ENCODE results near the gene OR2K2.
A peak's percentile ranks its signal among the peaks of the same experiment; 100 is the strongest.
"Not testable (repeated sequence)": the region's sequence is repeated elsewhere in the genome, so short reads cannot be mapped to it uniquely, and the experiment has no call there.

Gene OR2K2

DNA sequence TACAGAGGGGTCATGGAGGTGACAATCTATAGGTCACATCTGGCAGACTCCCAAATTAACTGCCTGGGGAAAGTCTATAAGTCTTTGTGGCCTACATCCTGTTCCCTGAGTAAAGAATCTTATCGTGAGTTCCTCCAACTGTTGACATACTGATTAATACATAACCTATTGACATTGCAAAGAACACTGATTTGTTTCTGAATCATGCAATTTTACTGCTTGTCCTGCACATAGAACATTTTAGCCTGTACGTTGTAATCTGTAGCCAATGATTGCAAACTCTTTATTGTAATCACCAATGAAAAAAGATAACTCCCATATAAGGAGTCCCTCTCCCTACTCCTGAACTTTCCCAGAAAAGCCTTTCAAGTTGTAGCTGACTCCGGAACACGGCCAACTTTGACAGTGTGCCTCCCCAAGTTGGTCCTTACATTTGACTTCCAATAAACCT, 18.8 kb upstream of the OR2K2 start:
- H3K4me3 ChIP-seq (ENCODE audit: low read length): no peak overlapping the region
- H3K9me3 ChIP-seq (ENCODE audit: control insufficient read depth, low read length): no peaks in the 10 kb centered on the region
- peaks cover 4% of the 10 kb centered on the region for H3K4me1 ChIP-seq (ENCODE audit: control insufficient read depth, insufficient read depth, low read length)
- no peak for DNase-seq (ENCODE audit: low read depth)
- H3K27me3 ChIP-seq (replicated peaks; ENCODE audit: control insufficient read depth, insufficient read depth, low read length): no peaks in the 10 kb centered on the region
- H3K9ac ChIP-seq (ENCODE audit: low read length): no peak overlapping the region
- no peaks in the 10 kb centered on the region for H3K36me3 ChIP-seq (ENCODE audit: control insufficient read depth, insufficient read depth, low read length, severe bottlenecking)

DNA sequence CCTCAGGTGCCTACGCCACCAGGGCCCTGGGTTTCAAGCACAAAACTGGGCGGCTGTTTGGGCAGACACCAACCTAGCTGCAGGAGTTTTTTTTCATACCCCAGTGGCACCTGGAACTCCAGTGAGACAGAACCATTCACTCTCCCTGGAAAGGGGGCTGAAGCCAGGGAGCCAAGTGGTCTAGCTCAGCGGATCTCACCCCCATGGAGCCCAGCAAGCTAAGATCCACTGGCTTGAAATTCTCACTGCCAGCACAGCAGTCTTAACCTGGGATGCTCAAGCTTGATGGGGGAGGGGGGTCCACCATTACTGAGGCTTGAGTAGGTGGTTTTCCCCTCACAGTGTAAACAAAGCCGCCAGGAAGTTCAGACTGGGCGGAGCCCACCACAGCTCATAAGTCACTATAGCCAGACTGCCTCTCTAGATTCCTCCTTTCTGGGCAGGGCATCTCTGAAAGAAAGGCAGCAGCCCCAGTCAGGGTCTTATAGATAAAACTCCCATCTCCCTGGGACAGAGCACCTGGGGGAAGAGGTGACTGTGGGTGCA, 4.4 kb upstream of the OR2K2 start:
- H3K4me1 ChIP-seq (ENCODE audit: control insufficient read depth, insufficient read depth, low read length); H3K36me3 ChIP-seq (ENCODE audit: control insufficient read depth, insufficient read depth, low read length, severe bottlenecking); DNase-seq (ENCODE audit: low read depth); H3K9ac ChIP-seq (ENCODE audit: low read length); H3K9me3 ChIP-seq (ENCODE audit: control insufficient read depth, low read length); H3K27me3 ChIP-seq (replicated peaks; ENCODE audit: control insufficient read depth, insufficient read depth, low read length); H3K4me3 ChIP-seq (ENCODE audit: low read length): not testable (repeated sequence)

DNA sequence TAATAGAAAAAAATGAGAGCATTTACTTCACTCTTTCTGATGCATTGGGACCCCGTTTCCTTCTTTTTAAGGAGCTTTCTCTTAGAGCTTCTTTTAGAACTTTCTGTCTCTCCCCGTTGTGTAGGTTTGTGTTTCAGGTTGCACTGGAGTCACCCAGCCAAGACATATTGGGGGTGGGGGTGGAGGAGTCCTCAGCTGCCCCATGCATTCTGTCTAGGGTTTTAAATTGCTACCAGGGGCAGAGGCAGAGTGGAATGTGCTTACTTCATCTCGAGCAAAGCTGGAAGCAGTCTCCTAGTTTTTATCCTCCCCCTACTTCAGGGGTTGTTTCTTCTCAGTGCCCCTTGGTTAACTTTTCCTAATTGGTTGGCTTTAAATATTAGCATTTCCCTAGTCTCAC, 9.4 kb downstream of the OR2K2 start:
- H3K9ac ChIP-seq (ENCODE audit: low read length): no peak overlapping the region
- no peak overlapping the region for H3K4me3 ChIP-seq (ENCODE audit: low read length)
- H3K4me1 ChIP-seq (ENCODE audit: control insufficient read depth, insufficient read depth, low read length): peaks cover 20% of the 10 kb centered on the region
- no peaks in the 10 kb centered on the region for H3K9me3 ChIP-seq (ENCODE audit: control insufficient read depth, low read length)
- no peak for DNase-seq (ENCODE audit: low read depth)
- H3K36me3 ChIP-seq (ENCODE audit: control insufficient read depth, insufficient read depth, low read length, severe bottlenecking): no peaks in the 10 kb centered on the region
- no peaks in the 10 kb centered on the region for H3K27me3 ChIP-seq (replicated peaks; ENCODE audit: control insufficient read depth, insufficient read depth, low read length)

DNA sequence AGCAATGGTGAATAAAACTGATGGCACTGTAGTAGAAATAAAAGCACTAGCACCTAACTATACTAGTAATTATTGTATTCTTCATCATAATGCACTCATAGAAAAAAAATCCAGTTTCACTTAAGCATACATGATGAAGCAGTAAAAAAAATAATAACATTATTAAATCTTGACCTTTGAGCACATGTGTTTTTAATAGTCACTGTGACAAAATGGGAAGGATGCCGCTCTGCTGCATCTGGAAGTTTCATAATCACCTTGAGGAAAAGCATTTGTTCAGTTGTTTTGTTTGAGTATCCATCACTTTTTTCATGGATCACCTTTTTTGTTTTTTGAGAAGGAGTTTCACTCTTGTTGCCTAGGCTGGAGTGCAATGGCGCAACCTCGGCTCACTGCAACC, 13.2 kb downstream of the OR2K2 start:
- peaks cover 5% of the 10 kb centered on the region for H3K9me3 ChIP-seq (ENCODE audit: control insufficient read depth, low read length)
- H3K4me1 ChIP-seq (ENCODE audit: control insufficient read depth, insufficient read depth, low read length): peaks cover 22% of the 10 kb centered on the region
- no peaks in the 10 kb centered on the region for H3K36me3 ChIP-seq (ENCODE audit: control insufficient read depth, insufficient read depth, low read length, severe bottlenecking)
- H3K27me3 ChIP-seq (replicated peaks; ENCODE audit: control insufficient read depth, insufficient read depth, low read length): no peaks in the 10 kb centered on the region
- H3K4me3 ChIP-seq (ENCODE audit: low read length): no peak overlapping the region
- DNase-seq (ENCODE audit: low read depth): peak; percentile 39
- H3K9ac ChIP-seq (ENCODE audit: low read length): peak overlapping the region; percentile 76

DNA sequence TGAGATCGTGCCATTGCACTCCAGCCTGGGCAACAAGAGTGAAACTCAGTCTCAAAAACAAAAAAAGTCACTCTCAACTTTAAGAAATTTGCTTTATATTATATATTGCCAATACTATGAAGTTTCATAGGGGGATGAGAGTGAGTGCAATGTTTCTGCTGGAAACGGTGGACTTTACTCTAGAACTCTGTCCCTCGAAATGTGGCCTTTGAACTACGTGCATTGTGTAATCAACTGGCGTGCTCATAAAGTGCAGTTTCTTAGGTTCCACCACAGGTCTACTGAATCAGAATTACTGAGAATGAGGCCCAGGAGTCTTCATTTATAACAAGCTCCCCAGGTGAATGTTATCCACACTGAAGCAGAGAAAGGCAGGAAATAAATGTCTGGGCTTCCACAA, 24.1 kb downstream of the OR2K2 start:
- Histone ChIP-seq H3K4me3 (ENCODE audit: low read length) (no peak overlapping the region), H3K27me3 (replicated peaks; ENCODE audit: control insufficient read depth, insufficient read depth, low read length) (no peaks in the 10 kb centered on the region), H3K9me3 (ENCODE audit: control insufficient read depth, low read length) (no peaks in the 10 kb centered on the region), H3K9ac (ENCODE audit: low read length) (no peak overlapping the region), H3K36me3 (ENCODE audit: control insufficient read depth, insufficient read depth, low read length, severe bottlenecking) (no peaks in the 10 kb centered on the region), H3K4me1 (ENCODE audit: control insufficient read depth, insufficient read depth, low read length) (peaks cover 12% of the 10 kb centered on the region)
- DNase-seq (ENCODE audit: low read depth): no peak

DNA sequence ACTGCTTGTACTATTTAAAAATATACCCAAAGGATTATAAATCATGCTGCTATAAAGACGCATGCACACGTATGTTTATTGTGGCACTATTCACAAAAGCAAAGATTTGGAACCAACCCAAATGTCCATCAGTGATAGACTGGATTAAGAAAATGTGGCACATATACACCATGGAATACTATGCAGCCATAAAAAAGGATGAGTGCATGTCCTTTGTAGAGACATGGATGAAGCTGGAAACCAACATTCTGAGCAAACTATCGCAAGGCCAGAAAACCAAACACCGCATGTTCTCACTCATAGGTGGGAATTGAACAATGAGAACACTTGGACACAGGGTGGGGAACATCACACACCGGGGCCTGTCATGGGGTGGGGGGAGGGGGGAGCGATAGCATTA, 26.0 kb downstream of the OR2K2 start:
- not testable (repeated sequence) for H3K4me3 ChIP-seq (ENCODE audit: low read length); H3K27me3 ChIP-seq (replicated peaks; ENCODE audit: control insufficient read depth, insufficient read depth, low read length); H3K36me3 ChIP-seq (ENCODE audit: control insufficient read depth, insufficient read depth, low read length, severe bottlenecking); H3K9ac ChIP-seq (ENCODE audit: low read length); H3K9me3 ChIP-seq (ENCODE audit: control insufficient read depth, low read length); DNase-seq (ENCODE audit: low read depth)
- peaks cover 27% of the 10 kb centered on the region for H3K4me1 ChIP-seq (ENCODE audit: control insufficient read depth, insufficient read depth, low read length)

DNA sequence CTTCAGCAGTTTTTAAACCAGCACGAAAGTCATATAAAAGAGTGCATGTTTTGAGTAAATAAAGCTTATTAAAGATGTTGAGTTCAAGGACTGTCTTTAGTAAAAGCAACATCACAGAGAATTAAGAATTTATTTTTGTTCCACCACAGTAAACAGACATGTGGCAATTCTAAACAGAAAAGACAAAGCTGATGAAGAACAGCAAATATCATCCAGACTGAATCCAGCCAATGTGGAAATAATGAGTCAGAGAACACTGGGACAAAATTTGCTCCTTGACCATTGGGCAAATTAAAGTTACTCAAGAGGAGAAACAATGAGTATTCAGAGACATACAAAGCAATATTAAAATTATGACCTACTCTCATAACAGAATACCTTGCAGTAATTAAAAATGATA, 28.8 kb downstream of the OR2K2 start:
- Histone ChIP-seq H3K9ac (ENCODE audit: low read length) (peak overlapping the region; percentile 75), H3K4me1 (ENCODE audit: control insufficient read depth, insufficient read depth, low read length) (peaks cover 37% of the 10 kb centered on the region), H3K27me3 (replicated peaks; ENCODE audit: control insufficient read depth, insufficient read depth, low read length) (no peaks in the 10 kb centered on the region), H3K36me3 (ENCODE audit: control insufficient read depth, insufficient read depth, low read length, severe bottlenecking) (no peaks in the 10 kb centered on the region), H3K4me3 (ENCODE audit: low read length) (peak overlapping the region; percentile 41), H3K9me3 (ENCODE audit: control insufficient read depth, low read length) (no peaks in the 10 kb centered on the region)
- peak; percentile 93 for DNase-seq (ENCODE audit: low read depth)

DNA sequence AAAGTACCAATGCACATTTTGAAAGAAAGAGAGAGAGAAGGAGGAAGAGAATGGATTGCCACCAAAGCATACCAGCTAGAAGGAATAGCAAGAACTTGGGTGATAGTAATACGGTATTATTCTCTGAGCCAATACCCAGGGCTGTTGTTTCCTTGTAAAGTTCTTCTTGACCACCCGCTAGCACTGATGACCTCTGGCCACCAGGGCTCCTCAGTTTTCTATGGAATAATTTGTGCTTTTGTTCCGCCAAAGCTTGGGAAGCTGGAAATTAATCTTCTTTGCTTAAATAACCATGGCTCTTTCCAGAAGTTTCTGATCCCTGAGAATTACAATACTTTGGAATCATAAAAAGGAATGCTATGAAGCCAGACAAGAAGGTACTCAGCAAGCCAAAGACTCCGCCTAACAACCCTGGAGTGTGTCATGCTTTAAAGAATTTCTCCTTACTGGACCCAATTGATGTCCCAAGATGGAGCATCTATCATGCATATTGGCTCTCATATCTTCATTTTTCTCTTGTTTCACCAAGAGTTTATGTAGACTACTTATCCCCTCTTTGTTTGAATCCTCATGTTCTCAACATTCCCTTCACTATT, 29.8 kb downstream of the OR2K2 start:
- H3K9me3 ChIP-seq (ENCODE audit: control insufficient read depth, low read length): no peaks in the 10 kb centered on the region

DNA sequence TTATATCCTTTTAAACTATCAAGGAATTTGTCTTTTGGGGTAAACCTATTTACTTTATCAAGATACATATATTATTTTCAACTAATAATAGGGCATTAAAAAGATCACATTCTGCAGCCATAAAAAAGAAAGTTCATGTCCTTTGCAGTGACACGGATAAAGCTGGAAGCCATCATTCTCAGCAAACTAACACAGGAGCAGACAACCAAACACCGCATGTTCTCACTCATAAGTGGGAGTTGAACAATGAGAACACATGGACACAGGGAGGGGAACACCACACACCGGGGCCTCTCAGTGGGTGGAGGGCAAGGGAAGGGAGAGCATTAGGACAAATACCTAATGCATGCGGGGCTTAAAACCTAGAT, 30.4 kb downstream of the OR2K2 start:
- Histone ChIP-seq H3K4me3 (ENCODE audit: low read length) (peak overlapping the region; percentile 70), H3K4me1 (ENCODE audit: control insufficient read depth, insufficient read depth, low read length) (peaks cover 37% of the 10 kb centered on the region), H3K9ac (ENCODE audit: low read length) (peak overlapping the region; percentile 83)
- H3K36me3 ChIP-seq (ENCODE audit: control insufficient read depth, insufficient read depth, low read length, severe bottlenecking); DNase-seq (ENCODE audit: low read depth); H3K9me3 ChIP-seq (ENCODE audit: control insufficient read depth, low read length); H3K27me3 ChIP-seq (replicated peaks; ENCODE audit: control insufficient read depth, insufficient read depth, low read length): not testable (repeated sequence)

More for the DNA sequence above, 29.8 kb downstream of the OR2K2 start:
- Histone ChIP-seq H3K27me3 (replicated peaks; ENCODE audit: control insufficient read depth, insufficient read depth, low read length) (no peaks in the 10 kb centered on the region), H3K36me3 (ENCODE audit: control insufficient read depth, insufficient read depth, low read length, severe bottlenecking) (no peaks in the 10 kb centered on the region), H3K9ac (ENCODE audit: low read length) (peak overlapping the region; percentile 83), H3K4me1 (ENCODE audit: control insufficient read depth, insufficient read depth, low read length) (peaks cover 37% of the 10 kb centered on the region), H3K4me3 (ENCODE audit: low read length) (peak overlapping the region; percentile 41)
- no peak for DNase-seq (ENCODE audit: low read depth)

DNA sequence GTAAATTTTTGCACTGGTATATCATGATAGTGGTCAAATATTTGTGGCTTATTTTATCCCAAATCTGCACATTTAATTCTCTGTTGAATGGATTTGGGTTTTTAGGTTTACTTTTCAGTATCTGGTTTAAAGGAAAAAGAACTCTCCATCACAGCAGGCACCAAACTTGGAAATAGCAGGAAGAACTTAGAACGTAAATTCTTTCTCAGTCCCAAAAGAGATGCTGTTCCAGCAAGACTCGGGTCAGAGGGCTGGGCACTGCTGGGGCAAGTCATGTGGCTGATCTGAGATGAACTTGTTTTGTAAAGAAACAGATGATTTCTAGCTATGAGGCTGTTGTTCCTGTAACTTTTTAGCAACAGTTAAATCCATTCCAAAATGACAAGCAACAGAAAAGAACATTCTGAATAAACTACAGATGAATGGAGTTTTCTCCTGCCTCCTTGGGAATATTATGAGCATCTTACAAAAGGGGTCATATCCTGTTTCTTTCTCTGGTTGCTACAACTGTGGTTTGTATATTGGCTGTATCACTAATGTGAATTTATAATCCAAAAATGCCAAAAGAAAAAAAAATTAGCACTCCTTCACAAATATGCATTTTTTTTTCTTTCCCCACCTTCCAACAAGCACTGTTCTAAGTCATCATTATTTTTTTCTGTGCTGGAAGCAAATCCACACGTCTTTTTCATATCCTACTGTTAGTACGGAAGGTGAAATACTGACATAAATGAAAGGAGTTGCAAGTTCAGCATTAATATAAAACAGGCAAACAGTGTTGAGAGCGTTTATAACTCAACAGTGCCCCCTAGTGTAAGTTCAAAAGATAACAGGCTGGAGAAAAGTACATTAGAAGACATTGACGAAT, 31.1 kb downstream of the OR2K2 start:
- Histone ChIP-seq H3K36me3 (ENCODE audit: control insufficient read depth, insufficient read depth, low read length, severe bottlenecking) (no peaks in the 10 kb centered on the region), H3K4me1 (ENCODE audit: control insufficient read depth, insufficient read depth, low read length) (peaks cover 37% of the 10 kb centered on the region), H3K9ac (ENCODE audit: low read length) (peak overlapping the region; percentile 83), H3K4me3 (ENCODE audit: low read length) (peak overlapping the region; percentile 70), H3K9me3 (ENCODE audit: control insufficient read depth, low read length) (no peaks in the 10 kb centered on the region), H3K27me3 (replicated peaks; ENCODE audit: control insufficient read depth, insufficient read depth, low read length) (no peaks in the 10 kb centered on the region)
- peak; percentile 87 for DNase-seq (ENCODE audit: low read depth)

DNA sequence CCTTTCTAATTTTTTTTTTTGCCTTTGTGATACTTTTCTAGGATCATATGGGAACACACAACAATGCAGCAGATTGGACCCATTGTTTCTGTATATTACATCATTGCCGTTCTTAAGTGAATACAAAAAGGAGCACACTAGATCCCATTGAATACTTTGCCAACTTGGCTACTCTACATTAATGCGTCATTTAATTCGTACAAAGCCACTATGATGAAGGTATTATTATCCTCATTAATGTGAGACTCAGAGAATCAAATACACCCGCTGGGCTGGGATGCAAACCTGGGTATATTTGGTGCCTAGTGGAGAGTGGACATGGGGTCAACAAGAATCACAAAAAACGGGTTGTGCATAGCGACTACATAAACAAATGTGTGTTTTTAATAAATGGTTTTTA, 31.9 kb downstream of the OR2K2 start:
- peak overlapping the region; percentile 83 for H3K9ac ChIP-seq (ENCODE audit: low read length)
- no peaks in the 10 kb centered on the region for H3K27me3 ChIP-seq (replicated peaks; ENCODE audit: control insufficient read depth, insufficient read depth, low read length)
- no peaks in the 10 kb centered on the region for H3K9me3 ChIP-seq (ENCODE audit: control insufficient read depth, low read length)
- DNase-seq (ENCODE audit: low read depth): no peak
- peak overlapping the region; percentile 70 for H3K4me3 ChIP-seq (ENCODE audit: low read length)
- H3K36me3 ChIP-seq (ENCODE audit: control insufficient read depth, insufficient read depth, low read length, severe bottlenecking): no peaks in the 10 kb centered on the region
- peaks cover 33% of the 10 kb centered on the region for H3K4me1 ChIP-seq (ENCODE audit: control insufficient read depth, insufficient read depth, low read length)

Data from adipocyte (in vitro differentiated cells).